Hippocampal formation (tissue), 2 donors: ENCODE data around the gene CSHL1.
"Not testable (repeated sequence)": the region's sequence is repeated elsewhere in the genome, so short reads cannot be mapped to it uniquely, and the experiment has no call there.

ENCODE experiments used
- DNase-seq, 2 donors: peaks; one replicate each; lab custom pipeline; 2025; lab: John Stamatoyannopoulos, UW

Gene CSHL1

GRCh38 chr17:63940584-63940983, 29.5 kb upstream of the CSHL1 start:
- DNase-seq = no peak

GRCh38 chr17:63939884-63940283, 28.8 kb upstream of the CSHL1 start:
- no peak for DNase-seq

- DNase-seq = no peak
These were observed 28.3 kb upstream of the CSHL1 start for GRCh38 chr17:63939401-63939800.

DNA sequence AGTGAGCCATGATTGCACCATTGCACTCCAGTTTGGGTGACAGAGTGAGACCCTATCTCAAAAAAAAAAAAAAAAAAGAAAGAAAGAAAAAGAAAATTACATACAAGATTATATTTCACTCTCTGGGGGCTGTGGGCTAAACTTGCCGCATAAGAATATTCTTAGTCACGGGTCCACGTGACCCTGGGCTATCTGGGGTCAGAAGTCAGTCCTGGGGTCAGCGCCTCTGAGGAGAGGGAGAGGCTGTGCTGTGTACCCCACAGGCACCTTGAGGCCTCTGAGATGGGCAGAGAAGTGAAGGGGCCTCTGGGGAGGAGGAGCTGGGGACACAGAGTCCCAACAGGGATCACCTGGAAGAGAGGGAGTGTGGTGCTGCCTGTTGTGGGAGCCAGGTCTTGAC, 26.9 kb upstream of the CSHL1 start:
- DNase-seq = no peak

- DNase-seq = no peak
These were observed 26.3 kb upstream of the CSHL1 start for GRCh38 chr17:63937319-63937718.

- DNase-seq = no peak
These were observed 23.4 kb upstream of the CSHL1 start for GRCh38 chr17:63934183-63935112.

DNA sequence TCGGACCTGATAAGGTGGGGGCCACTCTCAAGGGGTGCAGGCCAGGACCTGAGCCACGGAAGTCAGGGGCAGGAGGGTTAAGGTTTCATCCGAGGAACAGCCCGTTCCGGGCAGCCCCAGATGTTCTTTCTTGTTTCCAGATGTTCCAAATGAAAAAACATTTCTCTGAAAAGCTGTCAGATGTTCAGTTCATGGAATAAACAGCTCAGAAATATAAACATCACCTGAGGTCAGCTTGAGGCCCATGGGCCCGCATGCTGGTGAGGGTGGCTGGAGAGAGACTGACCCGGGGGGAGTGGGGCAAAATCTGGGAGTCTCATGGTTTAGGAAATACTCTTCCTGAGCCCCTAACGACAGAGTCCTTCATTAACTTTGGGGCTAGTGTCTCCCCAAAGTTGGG, 22.5 kb upstream of the CSHL1 start:
- no peak for DNase-seq

- DNase-seq = no peak
These were observed 21.7 kb upstream of the CSHL1 start for GRCh38 chr17:63932721-63933120.

DNA sequence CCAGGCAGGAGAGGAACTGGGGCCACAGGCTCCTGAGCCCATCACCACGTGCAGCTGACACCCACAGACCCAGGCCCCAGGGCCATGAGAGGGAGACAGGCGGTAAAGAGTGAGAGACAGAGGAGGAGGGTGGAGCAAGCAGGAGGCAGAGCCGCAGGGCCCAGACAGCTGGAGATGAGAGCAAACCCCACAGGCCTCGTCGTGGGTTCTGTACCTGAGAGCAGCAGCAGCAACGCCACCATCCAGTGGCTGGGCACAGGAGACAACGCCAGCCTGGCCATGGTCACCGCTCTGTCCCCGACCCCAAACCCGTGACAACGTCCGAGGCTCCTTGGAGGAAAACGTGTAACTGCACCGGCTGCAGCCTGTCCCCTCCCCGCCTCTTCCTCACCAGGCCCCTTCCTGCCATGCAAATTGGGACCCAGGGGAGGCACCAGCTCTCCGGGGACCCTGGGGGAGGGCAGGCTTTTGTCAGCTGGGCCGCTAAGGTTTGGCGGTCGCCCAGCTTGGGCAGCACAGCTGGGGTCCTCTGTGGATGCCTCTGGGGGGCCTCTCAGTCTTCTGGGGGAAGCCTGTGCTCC, 21.0 kb upstream of the CSHL1 start, which contains the start of gene CD79B:
CD79B (minus strand) TSS at position 351 of the 581 bp plus-strand sequence; CDS start at position 281, 70 bp downstream.
- DNase-seq = no peak

- no peak for DNase-seq
These were observed 20.0 kb upstream of the CSHL1 start for GRCh38 chr17:63930951-63931575.

DNA sequence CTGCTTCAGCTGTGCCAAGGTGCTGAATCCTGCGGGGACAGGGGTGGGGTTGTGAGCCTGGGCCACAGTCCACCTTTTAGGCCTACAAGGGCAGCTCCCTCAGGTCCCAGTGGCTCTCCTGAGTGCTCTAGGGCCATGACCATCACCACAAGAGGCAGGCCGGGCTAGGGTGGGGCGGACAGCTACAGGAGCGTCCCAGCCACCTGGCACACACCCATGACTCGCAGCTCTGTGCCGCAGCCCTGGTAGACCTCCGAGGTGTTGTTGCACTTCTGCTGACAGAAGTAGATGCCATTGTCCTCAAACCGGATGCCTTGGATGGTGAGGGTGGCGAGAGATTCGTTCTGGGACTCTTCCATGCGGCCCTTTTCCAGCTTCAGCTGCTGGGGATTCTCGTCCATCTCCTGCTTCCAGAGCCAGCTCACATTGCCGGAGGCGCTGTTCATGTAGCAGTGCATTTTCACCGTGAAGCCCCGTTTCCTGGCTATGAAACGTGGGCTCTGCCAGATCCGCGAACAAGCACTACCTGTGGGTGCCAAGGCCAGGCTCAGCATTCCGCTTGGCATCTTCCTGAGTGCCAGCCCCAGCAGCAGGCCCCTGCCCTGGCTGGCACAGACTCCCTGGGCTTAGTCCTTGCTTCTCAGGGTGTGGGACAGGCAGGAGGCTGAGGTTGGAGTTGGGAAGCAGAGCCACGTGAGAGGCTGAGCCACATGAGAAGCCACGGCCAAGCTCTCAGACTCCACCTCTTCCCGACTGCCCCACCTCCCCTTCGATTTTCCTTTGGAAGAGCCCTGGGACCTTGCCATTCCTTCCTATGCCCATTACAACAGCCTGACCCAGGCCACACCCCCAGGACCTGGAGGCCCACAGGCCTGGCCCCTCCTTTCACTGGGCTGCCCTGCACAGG, 19.1 kb upstream of the CSHL1 start:
- DNase-seq = no peak

DNA sequence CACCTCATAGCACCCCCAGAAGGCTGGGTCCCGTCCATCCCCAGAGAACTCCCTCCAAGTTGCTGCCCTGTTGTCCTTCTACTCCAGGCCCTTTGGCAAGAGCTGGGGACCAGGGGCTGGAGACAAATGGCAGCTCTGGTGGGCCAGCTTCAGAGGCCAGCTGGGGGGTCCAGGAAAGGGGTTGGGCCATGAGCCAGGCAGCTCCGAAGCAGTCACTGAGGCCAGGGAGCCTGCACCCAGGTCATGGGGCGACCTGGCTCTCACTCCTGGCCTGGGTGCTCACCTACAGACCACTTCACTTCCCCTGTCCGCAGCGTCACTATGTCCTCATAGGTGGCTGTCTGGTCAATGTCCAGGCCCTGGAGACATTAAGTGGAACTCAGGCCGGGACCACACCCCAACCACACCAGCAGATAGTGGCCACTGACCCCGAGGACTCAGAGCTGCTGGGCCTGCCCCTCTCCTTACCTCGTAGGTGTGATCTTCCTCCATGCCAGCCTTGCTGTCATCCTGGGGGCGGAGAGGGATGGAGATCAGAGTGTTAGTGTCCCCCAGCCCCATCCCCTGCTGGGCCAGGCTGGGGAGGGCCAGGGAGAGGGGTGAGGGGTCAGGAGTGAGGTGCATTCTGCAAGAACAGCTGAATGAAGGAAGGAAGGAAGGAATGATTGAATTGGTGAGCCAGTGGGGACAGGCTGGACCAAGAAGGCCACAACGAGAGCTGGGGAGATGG, 18.1 kb upstream of the CSHL1 start:
- no peak for DNase-seq

GRCh38 chr17:63928172-63928666, 17.2 kb upstream of the CSHL1 start:
- DNase-seq = no peak

DNA sequence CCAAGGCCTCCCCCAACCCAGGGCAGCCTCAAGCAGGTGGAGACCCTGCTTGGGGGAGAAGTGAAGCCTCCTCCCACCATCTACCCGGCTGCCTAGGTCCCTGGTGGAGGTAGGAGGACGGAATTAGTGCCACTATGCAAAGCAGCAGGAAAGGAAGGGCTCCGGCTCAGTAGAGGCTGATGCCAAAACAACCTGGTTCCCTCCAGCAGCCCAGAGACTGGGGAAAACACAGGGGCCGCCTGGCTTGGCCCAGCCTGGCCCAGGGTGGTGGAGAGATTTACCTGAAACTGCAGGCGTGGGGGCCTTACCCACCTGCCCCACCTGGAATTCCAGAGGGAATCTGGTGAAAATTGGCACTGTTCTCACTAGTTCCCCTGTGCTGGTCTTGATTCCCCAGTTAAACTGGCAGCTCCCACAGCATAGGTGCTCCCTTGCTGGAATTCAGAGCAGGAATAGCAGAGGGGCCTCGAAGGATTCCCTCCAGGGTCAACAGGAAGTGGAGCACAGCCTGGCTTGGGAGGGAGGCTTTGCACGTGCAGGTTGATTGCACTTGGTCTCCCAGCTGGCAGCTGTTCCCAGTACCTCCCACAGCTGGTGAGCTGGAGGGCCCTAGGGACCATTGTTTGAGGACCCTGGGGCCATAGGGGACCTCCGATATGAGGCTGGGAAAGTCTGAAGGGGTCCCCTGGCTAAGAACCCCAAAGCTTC, 16.6 kb upstream of the CSHL1 start:
- no peak for DNase-seq

- no peak for DNase-seq
These were observed 15.1 kb upstream of the CSHL1 start for GRCh38 chr17:63926164-63926563.

DNA sequence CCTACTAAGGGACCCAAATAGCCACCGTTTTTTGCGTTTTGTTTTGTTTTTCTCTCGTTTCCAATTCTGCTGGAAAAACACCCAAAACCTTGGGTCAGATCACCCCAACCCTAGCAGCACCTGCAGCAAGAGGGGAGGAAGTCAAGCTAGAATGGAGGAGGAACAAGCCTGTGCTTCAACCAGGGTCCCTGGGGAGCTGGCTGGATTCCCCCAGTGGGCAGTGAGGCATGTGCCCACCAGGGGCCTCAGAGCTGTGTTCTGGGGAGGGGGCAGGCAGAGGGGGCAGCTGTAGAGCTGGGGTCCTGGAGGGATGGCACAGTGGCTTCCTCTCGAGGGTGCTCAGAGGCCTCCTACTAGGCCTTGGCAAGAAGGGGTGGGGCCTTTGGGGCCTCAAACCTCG, 14.6 kb upstream of the CSHL1 start:
- no peak for DNase-seq

DNA sequence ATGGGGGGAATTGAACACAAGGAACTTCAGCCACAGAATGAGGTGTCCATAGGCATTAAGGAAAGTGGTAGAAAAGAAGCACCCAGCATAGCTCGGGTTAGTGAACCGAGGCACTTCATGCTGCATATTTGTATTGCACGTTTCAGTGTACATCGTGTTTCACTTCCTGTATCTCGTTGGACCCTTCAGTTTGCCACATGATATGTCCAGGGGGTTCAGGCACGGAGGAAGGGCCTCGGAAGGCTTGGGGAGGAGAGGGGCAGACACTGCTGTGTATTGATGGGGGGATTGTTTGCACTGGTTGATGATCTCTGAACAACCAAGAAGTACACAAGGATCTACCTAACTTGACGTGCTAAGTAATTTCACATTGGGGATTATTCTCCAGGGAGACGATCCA, 11.3 kb upstream of the CSHL1 start:
- not testable (repeated sequence) for DNase-seq

GRCh38 chr17:63920779-63921178, 9.7 kb upstream of the CSHL1 start:
- DNase-seq = not testable (repeated sequence)

- DNase-seq = not testable (repeated sequence)
These were observed 9.0 kb upstream of the CSHL1 start for GRCh38 chr17:63920050-63920449.

DNA sequence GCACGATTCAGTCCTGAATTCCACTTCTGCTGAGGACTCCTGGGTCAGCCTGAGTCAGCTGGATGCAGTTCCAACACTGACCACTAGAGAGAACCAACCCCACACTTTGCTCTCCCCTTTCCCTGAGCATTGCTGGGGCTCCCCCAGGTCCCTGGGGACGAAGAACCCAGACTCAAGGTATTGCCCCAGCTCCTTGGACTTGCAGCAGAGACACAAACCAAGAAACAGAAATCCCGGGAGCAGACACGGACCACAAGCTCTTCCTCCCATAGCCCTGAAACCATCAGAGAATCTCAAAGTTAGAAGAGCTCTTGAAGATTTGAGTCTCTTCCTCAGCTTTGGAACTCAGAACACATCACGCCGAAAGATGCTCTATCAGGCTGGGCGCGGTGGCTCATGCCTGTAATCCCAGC, 8.3 kb upstream of the CSHL1 start:
- peak in 1 of 2 donors; percentile 3 for DNase-seq
